ENCODE results near the gene MSTN.

The MSTN gene

DNA sequence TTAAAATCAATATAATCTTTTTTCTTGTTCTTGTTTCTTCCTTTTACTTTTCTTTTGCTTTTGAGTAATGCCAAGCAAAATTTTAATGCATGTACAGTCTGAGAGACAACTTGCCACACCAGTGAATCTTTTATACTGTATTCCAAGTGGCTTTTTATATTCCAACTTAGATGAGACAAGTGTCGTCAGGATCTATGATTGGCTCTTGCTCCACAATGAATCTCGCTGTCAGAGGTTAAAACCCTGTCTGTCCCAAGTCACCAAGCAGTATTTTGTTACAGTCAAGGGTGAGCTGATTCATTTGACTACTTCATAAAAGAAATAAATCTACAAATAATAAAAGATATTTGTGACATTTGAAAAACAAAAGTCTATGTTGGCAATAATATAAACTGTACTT lies at the start of gene MSTN:
MSTN (minus strand) TSS at position 129 of the 400 bp plus-strand sequence. CDS start 133 bp downstream, outside the sequence.
- DNase-seq (ENCODE audit: low read depth): no peak

GRCh38 chr2:190111166-190111565 lies 48.6 kb upstream of the MSTN start:
- DNase-seq (ENCODE audit: low read depth): no peak

GRCh38 chr2:190110699-190111098 lies 48.2 kb upstream of the MSTN start:
- no peak for DNase-seq (ENCODE audit: low read depth)

GRCh38 chr2:190110131-190110530 lies 47.6 kb upstream of the MSTN start:
- no peak for DNase-seq (ENCODE audit: low read depth)

DNA sequence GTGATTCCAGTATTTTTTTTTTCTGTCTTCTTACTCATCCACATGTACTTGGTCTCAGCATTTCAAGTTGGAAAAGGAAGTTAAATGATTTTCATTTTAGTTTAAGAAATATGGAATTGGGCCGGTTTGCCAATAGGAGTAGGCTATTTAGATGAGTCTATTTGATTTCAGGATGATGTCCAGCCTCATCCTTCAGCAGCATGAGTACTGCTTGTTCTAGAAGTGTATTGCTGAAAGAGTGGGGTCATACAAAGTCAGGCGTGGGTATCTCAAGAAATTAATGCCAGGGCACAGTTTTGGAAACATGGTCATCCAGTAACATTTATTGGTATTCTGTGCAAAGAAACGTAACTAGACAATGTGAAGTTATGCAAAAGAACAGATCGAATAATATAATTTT lies 44.9 kb upstream of the MSTN start:
- no peak for DNase-seq (ENCODE audit: low read depth)

GRCh38 chr2:190106783-190107182 lies 44.3 kb upstream of the MSTN start:
- DNase-seq (ENCODE audit: low read depth): no peak

DNA sequence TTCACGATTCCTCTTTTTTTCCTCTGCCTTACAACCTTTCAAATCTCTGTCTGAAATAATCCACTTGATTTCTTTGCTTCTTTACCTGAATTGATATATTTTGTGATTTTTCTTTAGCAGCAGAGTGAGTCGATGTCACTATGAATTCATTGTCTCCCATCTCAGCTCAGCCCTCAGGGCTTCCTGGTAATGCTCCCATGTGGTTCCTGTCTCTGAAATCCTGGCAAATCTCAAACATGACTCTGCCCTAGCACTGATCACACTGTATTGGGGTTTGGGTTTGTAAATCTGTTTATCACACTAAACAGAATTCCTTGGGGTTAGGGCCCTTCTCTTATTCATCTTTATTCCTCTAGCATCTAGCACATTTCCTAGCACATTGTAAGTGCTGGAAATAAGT lies 43.0 kb upstream of the MSTN start:
- no peak for DNase-seq (ENCODE audit: low read depth)

DNA sequence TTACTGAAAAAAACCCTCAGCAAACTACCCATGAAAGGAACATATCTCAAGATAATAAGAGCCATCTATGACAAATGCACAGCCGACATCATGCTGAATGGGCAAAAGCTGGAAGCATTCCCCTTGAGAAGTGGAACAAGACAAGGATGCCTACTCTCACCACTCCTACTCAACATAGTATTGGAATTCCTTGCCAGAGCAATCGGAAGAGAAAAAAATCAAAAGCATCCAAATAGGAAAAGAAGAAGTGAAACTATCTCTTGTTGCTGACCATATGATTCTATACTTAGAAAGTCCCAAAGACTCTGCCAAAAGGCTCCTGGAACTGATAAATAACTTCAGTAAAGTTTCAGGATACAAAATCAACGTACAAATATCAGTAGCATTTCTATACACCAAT lies 40.6 kb upstream of the MSTN start:
- no peak for DNase-seq (ENCODE audit: low read depth)

- DNase-seq (ENCODE audit: low read depth): no peak
These were observed 37.6 kb upstream of the MSTN start for GRCh38 chr2:190099890-190100697.

DNA sequence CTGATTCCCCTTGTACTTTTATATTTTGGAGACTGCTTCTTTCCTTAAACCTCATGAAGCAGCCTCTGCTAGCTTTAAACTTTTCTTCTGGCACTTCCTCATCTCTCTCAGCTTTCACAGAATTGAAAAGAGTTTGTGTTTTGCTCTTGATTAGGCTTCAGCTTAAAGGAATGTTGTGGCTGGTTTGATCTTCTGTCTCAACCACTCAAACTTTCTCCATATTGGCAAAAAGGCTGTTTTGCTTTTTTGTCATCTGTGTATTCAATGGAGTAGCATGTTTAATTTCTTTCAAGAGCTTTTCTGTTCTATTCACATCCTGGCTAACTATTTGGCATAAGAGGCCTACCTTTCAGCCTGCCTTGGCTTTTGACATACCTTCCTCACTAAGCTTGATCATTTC lies 36.3 kb upstream of the MSTN start:
- DNase-seq (ENCODE audit: low read depth): no peak

DNA sequence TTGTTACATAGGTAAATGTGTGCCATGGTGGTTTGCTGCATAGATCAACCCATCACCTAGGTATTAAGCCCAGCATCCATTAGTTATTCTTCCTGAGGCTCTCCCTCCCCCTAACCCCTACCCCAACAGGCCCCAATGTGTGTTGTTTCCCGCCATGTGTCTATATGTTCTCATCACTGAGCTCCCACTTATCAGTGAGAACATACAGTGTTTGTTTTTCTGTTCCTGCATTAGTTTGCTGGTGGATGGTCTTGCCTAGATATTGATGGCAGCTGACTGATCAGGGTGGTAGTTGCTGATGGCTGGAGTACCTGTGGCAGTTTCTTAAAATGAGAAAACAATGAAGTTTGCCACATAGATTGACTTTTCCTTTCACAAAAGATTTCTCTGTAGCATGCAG lies 34.6 kb upstream of the MSTN start:
- DNase-seq (ENCODE audit: low read depth): no peak

DNA sequence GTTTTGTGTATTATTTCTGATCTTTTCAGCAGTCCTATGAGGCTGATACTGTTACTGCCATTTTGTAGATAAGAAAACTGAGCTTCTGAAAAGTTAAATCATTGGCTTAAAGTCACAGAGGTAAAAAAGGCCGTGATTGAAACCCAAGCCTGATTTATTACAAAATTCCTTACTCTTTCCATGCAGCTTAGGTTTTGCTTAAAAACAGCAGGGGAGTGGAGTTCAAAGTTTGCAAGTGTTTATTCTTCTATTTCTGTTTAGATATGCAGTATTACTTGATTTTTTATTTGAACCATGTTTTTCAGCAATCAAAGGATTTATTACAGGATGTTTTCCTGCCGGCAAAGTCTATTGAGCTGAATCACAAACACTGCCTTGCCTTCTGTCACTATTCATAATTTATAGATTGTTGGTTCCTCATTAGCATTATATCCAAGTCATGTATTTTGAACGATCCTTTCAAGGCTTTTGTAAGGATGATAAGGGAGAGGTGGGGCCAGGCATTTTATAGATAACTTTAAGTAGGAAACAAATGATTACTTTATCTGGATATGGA lies 31.9 kb upstream of the MSTN start:
- DNase-seq (ENCODE audit: low read depth): no peak

DNA sequence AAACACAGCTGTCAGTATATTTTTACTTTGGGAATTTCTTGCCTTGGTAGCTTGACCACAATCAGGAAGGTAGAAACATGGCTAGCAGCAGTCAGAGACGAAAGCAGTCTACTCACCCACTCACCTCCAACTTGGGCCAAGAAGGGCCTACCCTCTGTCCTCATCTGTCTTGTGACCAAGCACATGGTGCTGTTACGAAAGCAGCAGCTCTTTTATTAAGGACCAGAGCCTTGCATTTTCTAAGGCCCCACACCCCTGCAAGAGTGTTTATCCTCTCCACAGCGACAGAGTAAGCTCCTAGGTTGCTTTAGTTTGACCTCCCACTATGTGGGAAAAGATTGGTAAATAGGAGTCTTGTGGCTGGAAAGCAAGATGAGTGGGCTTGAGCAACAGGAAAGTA lies 31.3 kb upstream of the MSTN start:
- DNase-seq (ENCODE audit: low read depth): no peak

DNA sequence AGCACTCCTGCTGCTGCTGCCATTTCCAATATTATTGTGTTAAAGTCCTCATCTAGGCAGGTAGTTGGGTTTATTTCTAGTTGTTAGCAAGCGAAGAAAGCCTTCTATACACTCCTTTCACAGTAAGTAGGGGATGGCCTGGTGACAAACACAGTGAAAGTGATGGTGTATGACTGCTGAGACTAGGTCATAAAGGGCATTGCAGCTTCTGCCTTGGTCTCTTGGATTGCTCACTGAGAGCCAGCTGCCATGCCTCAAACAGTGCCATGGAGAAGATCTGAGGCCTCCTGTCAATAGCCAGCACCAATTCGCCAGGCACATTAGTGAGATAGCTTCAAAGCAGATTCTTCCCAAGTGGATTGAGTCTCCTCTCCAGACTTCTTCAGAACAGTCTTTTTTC lies 27.6 kb upstream of the MSTN start:
- DNase-seq (ENCODE audit: low read depth): no peak

GRCh38 chr2:190088917-190089316 lies 26.4 kb upstream of the MSTN start:
- no peak for DNase-seq (ENCODE audit: low read depth)

DNA sequence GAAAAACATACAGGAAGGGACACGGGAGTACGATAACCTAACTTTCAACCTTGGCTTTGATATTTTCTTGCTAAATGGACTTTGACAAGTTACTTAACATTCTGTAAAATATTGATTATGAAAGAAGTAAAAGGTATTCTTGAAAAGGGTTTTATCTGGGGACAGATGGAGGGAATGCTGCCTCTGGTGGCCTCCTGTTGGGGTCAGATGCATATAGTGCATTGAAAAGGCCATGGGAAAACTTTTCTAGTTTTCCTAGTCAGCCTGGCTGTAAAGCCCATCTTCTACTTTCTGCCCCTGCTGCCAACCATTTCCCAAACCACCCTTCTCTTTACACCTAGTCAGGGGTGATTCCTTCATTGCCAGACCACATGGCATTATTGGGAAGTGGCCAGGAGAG lies 22.2 kb upstream of the MSTN start:
- no peak for DNase-seq (ENCODE audit: low read depth)

- no peak for DNase-seq (ENCODE audit: low read depth)
These were observed 19.6 kb upstream of the MSTN start for GRCh38 chr2:190082118-190082517.

DNA sequence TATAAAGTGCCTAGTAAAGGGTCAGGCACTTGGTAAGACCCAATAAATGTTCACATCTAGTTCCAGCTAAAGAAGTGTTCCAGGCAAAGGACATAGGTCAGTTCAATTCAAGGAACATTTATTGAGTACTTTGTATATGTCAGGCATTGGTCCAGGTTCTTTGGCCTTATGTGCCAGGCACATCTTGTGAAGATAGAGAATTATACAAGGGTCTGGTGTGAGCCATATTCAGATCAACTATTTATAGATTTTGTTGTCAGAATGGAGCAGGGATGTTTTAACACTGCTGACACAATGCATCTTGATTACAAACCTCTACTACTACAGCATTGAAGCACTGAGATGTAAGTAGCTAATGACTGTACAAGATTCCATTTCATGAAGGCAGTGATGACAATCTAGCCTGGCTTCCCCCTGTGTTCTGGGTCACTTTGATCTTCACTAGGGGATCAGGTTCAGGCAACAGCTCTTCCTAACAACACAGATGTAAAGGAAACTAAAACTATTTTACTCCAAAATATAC lies 18.1 kb upstream of the MSTN start:
- DNase-seq (ENCODE audit: low read depth): no peak

DNA sequence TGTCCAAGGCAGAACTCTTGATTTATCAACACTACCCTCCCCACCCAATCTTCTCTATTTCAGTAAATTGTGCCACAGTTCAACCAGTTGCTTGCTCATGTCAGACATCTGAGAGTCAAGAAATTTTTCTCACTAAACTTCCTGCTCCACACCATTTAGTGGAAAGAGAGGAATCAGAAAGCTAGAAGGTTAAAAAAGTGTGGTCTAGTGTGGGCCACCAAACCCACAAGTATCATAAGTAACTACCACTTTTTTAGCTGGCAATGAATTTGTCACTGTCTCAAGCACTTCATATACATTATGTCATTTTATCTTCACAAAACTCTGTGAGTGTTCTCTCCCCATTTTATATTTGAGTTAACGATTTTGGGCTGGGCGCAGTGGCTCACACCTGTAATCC lies 16.6 kb upstream of the MSTN start:
- DNase-seq (ENCODE audit: low read depth): no peak

GRCh38 chr2:190075623-190076022 lies 13.1 kb upstream of the MSTN start:
- DNase-seq (ENCODE audit: low read depth): no peak

DNA sequence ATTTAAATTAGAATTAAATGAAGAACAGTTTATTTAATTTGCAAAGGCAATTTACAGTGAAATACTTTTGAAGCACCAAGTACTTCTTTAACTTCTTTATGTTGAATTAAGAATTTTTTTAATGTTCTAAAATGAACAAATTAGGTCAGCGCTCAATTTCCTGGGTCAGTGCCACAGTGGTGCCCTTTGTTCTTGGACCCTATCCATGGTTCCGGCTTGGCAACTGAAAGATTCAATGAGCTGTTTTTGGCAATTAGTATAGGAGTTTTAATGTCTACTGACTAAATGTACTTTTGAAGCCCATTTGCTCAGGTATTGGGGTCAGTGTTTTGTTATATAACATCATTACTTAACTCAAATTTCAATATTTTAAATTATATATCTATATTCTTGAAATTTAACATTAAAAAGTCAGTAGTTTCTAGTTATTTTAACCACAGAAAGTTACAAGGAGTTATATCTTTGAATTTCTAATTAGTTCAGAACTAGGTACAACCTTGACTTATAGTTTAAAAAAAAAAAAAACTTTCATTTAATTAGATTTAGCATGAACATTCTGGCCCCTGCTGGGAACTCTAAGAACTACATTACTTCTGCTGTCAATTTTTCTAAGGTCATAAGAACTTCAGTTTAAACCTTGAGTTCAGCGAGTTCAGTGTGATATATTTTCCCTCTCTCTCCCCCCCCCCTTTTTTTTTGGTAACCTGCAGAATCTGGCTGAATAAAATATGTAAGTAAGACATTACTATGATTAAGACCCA lies 7.6 kb upstream of the MSTN start:
- no peak for DNase-seq (ENCODE audit: low read depth)

- no peak for DNase-seq (ENCODE audit: low read depth)
These were observed 6.2 kb upstream of the MSTN start for GRCh38 chr2:190068764-190069163.

DNA sequence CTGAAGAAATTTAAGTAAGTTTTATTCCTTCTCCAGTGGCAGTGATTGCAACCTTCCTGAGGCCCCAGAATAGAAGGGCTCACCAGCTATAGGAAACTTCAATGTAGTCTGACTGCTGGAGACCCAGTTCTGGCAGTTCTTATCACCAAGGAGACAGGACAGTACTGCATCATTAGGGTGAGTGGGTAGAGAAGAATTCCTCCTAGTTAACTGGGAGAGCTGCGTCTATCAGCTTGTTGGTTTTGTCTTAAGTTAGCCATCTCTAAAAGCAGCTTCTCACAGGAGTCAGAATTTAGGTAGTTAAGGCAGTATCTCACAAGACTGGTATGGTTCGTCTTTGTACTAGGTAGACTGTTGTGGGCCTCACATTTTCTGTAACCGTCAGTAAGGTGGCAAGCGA lies 3.3 kb upstream of the MSTN start:
- no peak for DNase-seq (ENCODE audit: low read depth)

Measured in stimulated activated CD8-positive, alpha-beta memory T cell treated with anti-CD3 and anti-CD28 coated beads, Interleukin-15, amount 100 ng/mL, for 24 hours (primary cell).